ENCODE data around the gene ZFP62.

- peak; percentile 22 to 67 (median 61) for TF ChIP-seq CTCF (IDR thresholded peaks at IDR 0.05)
- TF ChIP-seq POLR2A (IDR thresholded peaks at IDR 0.05): no peak
Measured at GRCh38 chr5:180868960-180869359, 7.9 kb upstream of the ZFP62 start.

Measured in ovary (tissue), 3 donors.